Gastroesophageal sphincter (tissue), 4 donors: ENCODE results near the gene IGSF9. TPM values are rescaled to one million over a fixed set of nuclear protein-coding genes. Genes with fewer than 3 reads are reported as not detected.

Experiments
- ATAC-seq: fragments of 150-250 bp; one replicate; pipeline ENCODE4 v1.9.1; 2016; ENCODE audit warnings: mild to moderate bottlenecking, moderate library complexity
- H3K27ac ChIP-seq, 4 donors: fragments of 200-600 bp; sonication (generic) in 3 of 4; 1 replicate in 3 of 4; 2 replicates in 1 of 4; pipeline ENCODE4 v1.5.1; 2016 to 2019
- H3K27me3 ChIP-seq: fragments of 200-600 bp; sonication (generic); one replicate; pipeline ENCODE4 v1.5.1; 2019
- H3K36me3 ChIP-seq, 2 donors: fragments of 200-600 bp; sonication (generic); one replicate each; pipeline ENCODE4 v1.5.1; 2019; ENCODE audit warnings: control low read depth in 1 of 2
- H3K4me1 ChIP-seq, 3 donors: fragments of 200-600 bp; sonication (generic); 1 replicate in 2 of 3; 2 replicates in 1 of 3; pipeline ENCODE4 v1.5.1; 2016 to 2019; ENCODE audit warnings: control low read depth in 2 of 3
- H3K4me3 ChIP-seq, 2 donors: fragments of 200-600 bp; sonication (generic); one replicate each; pipeline ENCODE4 v1.5.1; 2019; ENCODE audit warnings: mild to moderate bottlenecking in 1 of 2, moderate library complexity in 1 of 2
- H3K9me3 ChIP-seq, 3 donors: fragments of 200-600 bp; sonication (generic); one replicate each; pipeline ENCODE4 v1.5.1; 2017 to 2019; ENCODE audit warnings: control low read depth in 2 of 3
- EP300 ChIP-seq: sonication (generic); formaldehyde crosslinking; IDR thresholded peaks from one replicate; pipeline ENCODE4 v1.6.1; 2017; ENCODE audit warnings: antibody characterized with exemption, mild to moderate bottlenecking
- POLR2A ChIP-seq, 2 donors: fragments of 450-650 bp; IDR thresholded peaks; one replicate each; pipeline ENCODE4 v1.6.1; 2017; ENCODE audit warnings: antibody characterized with exemption in 2 of 2, mild to moderate bottlenecking in 2 of 2, moderate library complexity in 1 of 2
- POLR2AphosphoS5 ChIP-seq: sonication (generic); formaldehyde crosslinking; IDR thresholded peaks from one replicate; pipeline ENCODE4 v1.6.1; 2017; ENCODE audit warnings: antibody characterized with exemption
- WGBS, 2 donors: methylation state at CpG; one replicate each; pipeline ENCODE4 v1.1.5; 2018; ENCODE audit warnings: low coverage in 1 of 2; 5-methylcytosine and 5-hydroxymethylcytosine counted together
- total RNA-seq, 4 donors: library from RNA; depleted of rRNA; stranded (reverse); fragments of >200 nt; gene quantifications; one replicate each; pipeline ENCODE4 v1.1.0, GENCODE V29; 2016
- TF ChIP-seq, protein P1 (sequence below), 4 experiments: fragments of 200-600 bp in 2 of 4; fragments of 450-650 bp in 2 of 4; sonication (generic) in 1 of 4; IDR thresholded peaks; one replicate each; pipeline ENCODE4 v1.5.1; 2017 to 2019; ENCODE audit warnings: antibody characterized with exemption in 4 of 4, mild to moderate bottlenecking in 2 of 4, moderate library complexity in 2 of 4

Gene IGSF9
- total RNA-seq, 4 donors from 2014 or later: 0.35 to 0.62 TPM; not detected in 2

DNA sequence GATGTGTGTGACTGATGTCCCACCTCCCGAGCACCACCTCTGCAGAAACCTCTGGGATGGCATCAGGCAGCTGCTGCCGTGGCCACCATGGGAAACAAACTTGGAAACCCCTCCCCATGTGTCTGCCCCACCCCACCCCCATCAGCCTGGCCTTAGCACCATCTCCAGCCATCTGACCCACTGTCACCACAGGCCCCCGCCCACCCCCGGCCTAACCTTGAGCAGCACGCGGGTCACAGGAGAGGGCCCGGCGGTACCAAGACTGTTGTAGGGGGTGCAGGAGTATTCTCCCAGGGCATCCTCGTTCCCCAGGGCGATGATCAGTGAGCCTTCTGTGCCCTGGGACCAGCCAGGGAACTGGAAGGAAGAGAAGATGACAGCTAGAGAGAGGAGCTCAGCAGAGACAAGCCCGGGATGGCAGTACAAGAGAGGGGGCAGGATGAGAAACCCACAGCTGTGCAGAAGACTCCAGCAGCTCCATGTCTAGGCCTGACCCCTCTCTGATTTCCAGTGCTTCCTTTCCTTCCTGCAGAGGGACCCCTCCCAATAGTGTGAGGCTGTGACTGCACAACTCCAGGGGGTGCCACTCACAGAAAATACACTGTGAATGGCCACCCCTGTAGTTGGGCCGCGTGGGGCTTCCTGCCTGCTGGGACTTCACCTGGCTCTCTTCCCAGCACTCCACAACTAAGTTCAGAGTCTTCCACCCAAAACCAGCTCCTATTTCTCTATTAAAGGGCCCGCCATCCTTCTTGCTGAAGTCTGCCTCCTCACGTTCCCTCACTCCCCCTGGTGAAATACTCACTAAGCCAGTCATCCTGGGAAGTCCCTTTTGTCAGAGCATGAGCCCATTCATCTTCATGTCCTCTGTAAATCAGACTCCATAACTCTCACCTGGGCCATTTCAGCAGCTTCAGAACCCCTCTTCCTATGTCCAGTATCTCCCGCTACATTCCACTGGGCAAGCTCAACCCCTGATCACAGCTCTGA, 12.8 kb downstream of the IGSF9 start:
- H3K27ac ChIP-seq: no peak overlapping the region
- WGBS, 2 donors: 59 to 70% methylated on average over 2 to 4 of the region's 16 CpGs

GRCh38 chr1:159931795-159932173, 13.6 kb downstream of the IGSF9 start:
- Histone ChIP-seq H3K4me3 (no peak overlapping the region), H3K36me3 (no peaks in the 10 kb centered on the region), H3K4me1 (peaks cover 0 to 11% (median 3%) of the 10 kb centered on the region in 3 donors), H3K27me3 (peaks cover 17% of the 10 kb centered on the region), H3K9me3 (no peaks in the 10 kb centered on the region), H3K27ac (no peak overlapping the region)
- WGBS, 2 donors: 90% methylated on average over 2 of the region's 3 CpGs; no CpG with 5 or more reads in 1 of the 2 donors
- no peak for ATAC-seq
- TF ChIP-seq POLR2A (IDR thresholded peaks at IDR 0.05): no peak
- TF ChIP-seq POLR2AphosphoS5: no peak
- TF ChIP-seq, protein P1, sequence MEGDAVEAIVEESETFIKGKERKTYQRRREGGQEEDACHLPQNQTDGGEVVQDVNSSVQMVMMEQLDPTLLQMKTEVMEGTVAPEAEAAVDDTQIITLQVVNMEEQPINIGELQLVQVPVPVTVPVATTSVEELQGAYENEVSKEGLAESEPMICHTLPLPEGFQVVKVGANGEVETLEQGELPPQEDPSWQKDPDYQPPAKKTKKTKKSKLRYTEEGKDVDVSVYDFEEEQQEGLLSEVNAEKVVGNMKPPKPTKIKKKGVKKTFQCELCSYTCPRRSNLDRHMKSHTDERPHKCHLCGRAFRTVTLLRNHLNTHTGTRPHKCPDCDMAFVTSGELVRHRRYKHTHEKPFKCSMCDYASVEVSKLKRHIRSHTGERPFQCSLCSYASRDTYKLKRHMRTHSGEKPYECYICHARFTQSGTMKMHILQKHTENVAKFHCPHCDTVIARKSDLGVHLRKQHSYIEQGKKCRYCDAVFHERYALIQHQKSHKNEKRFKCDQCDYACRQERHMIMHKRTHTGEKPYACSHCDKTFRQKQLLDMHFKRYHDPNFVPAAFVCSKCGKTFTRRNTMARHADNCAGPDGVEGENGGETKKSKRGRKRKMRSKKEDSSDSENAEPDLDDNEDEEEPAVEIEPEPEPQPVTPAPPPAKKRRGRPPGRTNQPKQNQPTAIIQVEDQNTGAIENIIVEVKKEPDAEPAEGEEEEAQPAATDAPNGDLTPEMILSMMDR (IDR thresholded peaks at IDR 0.05): no peak
- no peak for TF ChIP-seq EP300

More for the DNA sequence above, 12.8 kb downstream of the IGSF9 start:
- Histone ChIP-seq H3K27me3 (peaks cover 25% of the 10 kb centered on the region), H3K36me3 (no peaks in the 10 kb centered on the region), H3K9me3 (no peaks in the 10 kb centered on the region), H3K4me1 (peaks cover 0 to 12% (median 3%) of the 10 kb centered on the region in 3 donors), H3K4me3 (no peak overlapping the region)
- TF ChIP-seq EP300 (no peak), POLR2AphosphoS5 (no peak), POLR2A (IDR thresholded peaks at IDR 0.05) (no peak)
- TF ChIP-seq, protein P1 (IDR thresholded peaks at IDR 0.05): no peak
- ATAC-seq: no peak

GRCh38 chr1:159931101-159931794, 14.2 kb downstream of the IGSF9 start:
- peaks cover 14% of the 10 kb centered on the region for H3K27me3 ChIP-seq
- no peaks in the 10 kb centered on the region for H3K9me3 ChIP-seq
- H3K36me3 ChIP-seq: no peaks in the 10 kb centered on the region
- WGBS, 2 donors: 100% methylated on average over 1 of the region's 13 CpGs; no CpG with 5 or more reads in 1 of the 2 donors
- TF ChIP-seq POLR2A (IDR thresholded peaks at IDR 0.05) (no peak), POLR2AphosphoS5 (no peak), EP300 (no peak)
- TF ChIP-seq, protein P1 (IDR thresholded peaks at IDR 0.05): no peak
- no peak overlapping the region for H3K27ac ChIP-seq
- no peak overlapping the region for H3K4me3 ChIP-seq
- peaks cover 0 to 11% (median 4%) of the 10 kb centered on the region in 3 donors for H3K4me1 ChIP-seq
- ATAC-seq: no peak

- Histone ChIP-seq H3K4me3 (no peak overlapping the region), H3K36me3 (no peaks in the 10 kb centered on the region), H3K27me3 (peaks cover 14% of the 10 kb centered on the region), H3K4me1 (peaks cover 0 to 13% (median 5%) of the 10 kb centered on the region in 3 donors), H3K9me3 (no peaks in the 10 kb centered on the region), H3K27ac (no peak overlapping the region)
- WGBS, 2 donors: 40% methylated on average over 1 of the region's 8 CpGs; no CpG with 5 or more reads in 1 of the 2 donors
- ATAC-seq: no peak
- TF ChIP-seq POLR2A (IDR thresholded peaks at IDR 0.05) (no peak), EP300 (no peak)
- TF ChIP-seq, protein P1 (IDR thresholded peaks at IDR 0.05): no peak
These were observed 14.8 kb downstream of the IGSF9 start for GRCh38 chr1:159930634-159931033.
